H1 (cell line): ENCODE measurements around the gene GNB1. TPM values are rescaled to one million over a fixed set of nuclear protein-coding genes. Genes with fewer than 3 reads are reported as not detected.

Experiments used
- EGR1 ChIP-seq: IDR thresholded peaks from 2 replicates; pipeline ENCODE4 v1.6.1; 2011; ENCODE audit warnings: low read depth, low read length, borderline replicate concordance
- GABPA ChIP-seq: IDR thresholded peaks from 2 replicates; pipeline ENCODE4 v1.6.1; 2011; ENCODE audit warnings: mild to moderate bottlenecking, low read length, moderate library complexity, borderline replicate concordance; ENCODE audit not compliant: insufficient read depth
- POLR2A ChIP-seq, 2 experiments: IDR thresholded peaks; 1 replicate in 1 of 2; 2 replicates in 1 of 2; pipeline ENCODE4 v1.6.1; 2011; ENCODE audit warnings: low read depth in 2 of 2, low read length in 2 of 2, mild to moderate bottlenecking in 2 of 2; ENCODE audit errors: control extremely low read depth in 1 of 2
- POU5F1 ChIP-seq: IDR thresholded peaks from 2 replicates; pipeline ENCODE4 v1.6.1; 2011; ENCODE audit warnings: low read depth, mild to moderate bottlenecking, low read length, moderate library complexity
- SIN3A ChIP-seq, 2 experiments: IDR thresholded peaks in 1 of 2; conservative IDR thresholded peaks in 1 of 2; 2 replicates each; pipeline ENCODE4 v1.6.1; 2011 to 2012; ENCODE audit warnings: low read length in 2 of 2, improper control_type of control experiment in 1 of 2, low read depth in 1 of 2, mild to moderate bottlenecking in 1 of 2
- SP1 ChIP-seq: IDR thresholded peaks from 2 replicates; pipeline ENCODE4 v1.6.1; 2011; ENCODE audit warnings: low read depth, low read length
- TEAD4 ChIP-seq: IDR thresholded peaks from 2 replicates; pipeline ENCODE4 v1.6.1; 2012; ENCODE audit warnings: low read depth, low read length, inconsistent platforms, mixed read lengths
- polyA plus RNA-seq, 7 experiments: library from polyadenylated mRNA; depleted of rRNA in 3 of 7; stranded (reverse) in 5 of 7; unstranded in 2 of 7; fragments of >200 nt in 5 of 7; fragments of 200-250 nt in 2 of 7; gene quantifications; 1 replicate in 5 of 7; 2 replicates in 1 of 7; 4 replicates in 1 of 7; pipeline versions ENCODE4 v1.2.1 to v1.2.3, GENCODE V29; 2011 to 2013; ENCODE audit warnings: missing spikeins in 2 of 7, mixed read lengths in 2 of 7
- total RNA-seq: library from RNA; stranded (reverse); fragmentation: NEBNext Ultra II Directional; extraction: Animal tissue kit (Norgen Biotek cat#: 25700); gene quantifications from 2 replicates; pipeline ENCODE4 v1.2.1, GENCODE V29; 2021
- TF ChIP-seq, protein P1 (sequence below): IDR thresholded peaks from 2 replicates; pipeline ENCODE4 v1.6.1; 2012; ENCODE audit warnings: low read length, inconsistent platforms
- TF ChIP-seq, protein P2 (sequence below): IDR thresholded peaks from 2 replicates; pipeline ENCODE4 v1.6.1; 2012; ENCODE audit warnings: inconsistent platforms

Gene GNB1
- total and polyA plus RNA-seq, 2 of the 8 experiments (the other 6 are each of a cell fraction or from before 2014, with no cell fraction given) = 343 to 382 TPM

DNA sequence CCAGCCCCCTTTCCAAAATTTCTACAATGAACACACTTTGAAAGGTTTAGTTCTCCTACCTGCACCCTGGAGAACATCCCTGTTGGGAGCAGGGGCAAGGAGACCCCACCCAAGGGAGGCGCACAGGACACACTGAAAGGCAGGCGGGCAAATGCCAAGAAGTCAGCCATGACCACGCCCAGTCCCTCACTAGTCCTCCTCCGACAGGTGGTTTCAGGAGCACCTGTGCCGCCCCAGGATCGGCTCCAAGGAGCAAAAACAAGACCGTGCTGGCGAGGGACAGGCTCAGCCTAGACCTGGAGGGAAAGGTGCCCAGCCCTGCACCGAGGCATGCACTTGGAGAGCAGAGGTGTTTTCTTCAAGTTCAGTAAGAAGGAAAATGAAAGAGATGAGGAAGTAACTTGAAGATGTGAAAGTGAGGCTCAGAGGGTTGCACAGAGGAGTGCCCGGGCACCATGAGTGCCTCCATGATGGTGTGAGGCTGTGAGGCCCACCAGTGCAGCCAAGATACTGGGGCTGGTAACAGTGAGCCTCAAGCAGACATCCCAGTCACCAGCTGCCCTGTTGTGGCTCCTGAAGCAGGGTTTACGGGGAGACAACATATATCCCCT, 93.1 kb downstream of the GNB1 start (continued):
- TF ChIP-seq, protein P1, sequence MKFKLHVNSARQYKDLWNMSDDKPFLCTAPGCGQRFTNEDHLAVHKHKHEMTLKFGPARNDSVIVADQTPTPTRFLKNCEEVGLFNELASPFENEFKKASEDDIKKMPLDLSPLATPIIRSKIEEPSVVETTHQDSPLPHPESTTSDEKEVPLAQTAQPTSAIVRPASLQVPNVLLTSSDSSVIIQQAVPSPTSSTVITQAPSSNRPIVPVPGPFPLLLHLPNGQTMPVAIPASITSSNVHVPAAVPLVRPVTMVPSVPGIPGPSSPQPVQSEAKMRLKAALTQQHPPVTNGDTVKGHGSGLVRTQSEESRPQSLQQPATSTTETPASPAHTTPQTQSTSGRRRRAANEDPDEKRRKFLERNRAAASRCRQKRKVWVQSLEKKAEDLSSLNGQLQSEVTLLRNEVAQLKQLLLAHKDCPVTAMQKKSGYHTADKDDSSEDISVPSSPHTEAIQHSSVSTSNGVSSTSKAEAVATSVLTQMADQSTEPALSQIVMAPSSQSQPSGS = no peak
- no peak for TF ChIP-seq POLR2A (IDR thresholded peaks at IDR 0.05; ENCODE audit: control extremely low read depth in 1 of 2, low read depth in 2 of 2, low read length in 2 of 2)
- TF ChIP-seq, protein P2, sequence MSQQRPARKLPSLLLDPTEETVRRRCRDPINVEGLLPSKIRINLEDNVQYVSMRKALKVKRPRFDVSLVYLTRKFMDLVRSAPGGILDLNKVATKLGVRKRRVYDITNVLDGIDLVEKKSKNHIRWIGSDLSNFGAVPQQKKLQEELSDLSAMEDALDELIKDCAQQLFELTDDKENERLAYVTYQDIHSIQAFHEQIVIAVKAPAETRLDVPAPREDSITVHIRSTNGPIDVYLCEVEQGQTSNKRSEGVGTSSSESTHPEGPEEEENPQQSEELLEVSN = no peak
- no peak for TF ChIP-seq TEAD4
- TF ChIP-seq GABPA = no peak
- no peak for TF ChIP-seq SIN3A (conservative IDR thresholded peaks at IDR 0.05 in 1 of 2, IDR thresholded peaks at IDR 0.05 in 1 of 2; ENCODE audit: low read depth in 1 of 2, low read length in 2 of 2)
- TF ChIP-seq SP1 = no peak
- no peak for TF ChIP-seq POU5F1
- TF ChIP-seq EGR1 = no peak
